Measurements from ENCODE around the gene RNF5.

Gene RNF5

GRCh38 chr6:32152769-32153563 lies 25.2 kb upstream of the RNF5 start:
- DNase-seq, result no peak

- peak; percentile 79 for DNase-seq
Observed at GRCh38 chr6:32153564-32154513, 24.4 kb upstream of the RNF5 start, which contains the start of gene PPT2. Gene PPT2, plus strand, starts transcription at chr6:32154141. Its CDS starts 454 bp downstream, at chr6:32154595.

- peak; percentile 71 for DNase-seq
Observed at GRCh38 chr6:32154514-32155161, 23.6 kb upstream of the RNF5 start.

GRCh38 chr6:32156891-32157290 lies 21.3 kb upstream of the RNF5 start:
- DNase-seq, result no peak

GRCh38 chr6:32158052-32158451 lies 20.2 kb upstream of the RNF5 start:
- DNase-seq, result no peak

GRCh38 chr6:32163559-32164258 lies 14.5 kb upstream of the RNF5 start:
- DNase-seq, result no peak

GRCh38 chr6:32164295-32164694 lies 13.9 kb upstream of the RNF5 start, which contains the start of gene EGFL8:
Gene EGFL8, plus strand, starts transcription at chr6:32164595. Its CDS starts 1,571 bp downstream, at chr6:32166166.
- DNase-seq, result no peak

- DNase-seq, result no peak
Observed at GRCh38 chr6:32166411-32167061, 11.7 kb upstream of the RNF5 start.

GRCh38 chr6:32167154-32167760 lies 10.9 kb upstream of the RNF5 start:
- no peak for DNase-seq

GRCh38 chr6:32167761-32168262 lies 10.4 kb upstream of the RNF5 start:
- no peak for DNase-seq

- no peak for DNase-seq
Observed at GRCh38 chr6:32168350-32168749, 9.9 kb upstream of the RNF5 start.

GRCh38 chr6:32168807-32169591 lies 9.2 kb upstream of the RNF5 start:
- no peak for DNase-seq

- no peak for DNase-seq
Observed at GRCh38 chr6:32170294-32170693, 7.9 kb upstream of the RNF5 start.

GRCh38 chr6:32171234-32171633 lies 7.0 kb upstream of the RNF5 start:
- DNase-seq, result no peak

GRCh38 chr6:32173051-32173727 lies 5.0 kb upstream of the RNF5 start:
- DNase-seq, result no peak

GRCh38 chr6:32174416-32174815 lies 3.8 kb upstream of the RNF5 start:
- DNase-seq, result no peak

GRCh38 chr6:32175322-32175710 lies 2.9 kb upstream of the RNF5 start:
- no peak for DNase-seq

- DNase-seq, result peak; percentile 94
Observed at GRCh38 chr6:32175711-32176475, 2.3 kb upstream of the RNF5 start, which contains the start of gene AGPAT1. Gene AGPAT1, minus strand, starts transcription at chr6:32176084. Its CDS starts 4,588 bp downstream, at chr6:32171496.

All from NCI-H2029 (cell line).